Measurements from ENCODE around the gene MAS1. TPM values are rescaled to one million over a fixed set of nuclear protein-coding genes. Genes with fewer than 3 reads are reported as not detected.
"Not testable (repeated sequence)": the region's sequence is repeated elsewhere in the genome, so short reads cannot be mapped to it uniquely, and the experiment has no call there.

Gene MAS1
- total RNA-seq, 1 donor from 2014 or later, result 0.82 TPM

DNA sequence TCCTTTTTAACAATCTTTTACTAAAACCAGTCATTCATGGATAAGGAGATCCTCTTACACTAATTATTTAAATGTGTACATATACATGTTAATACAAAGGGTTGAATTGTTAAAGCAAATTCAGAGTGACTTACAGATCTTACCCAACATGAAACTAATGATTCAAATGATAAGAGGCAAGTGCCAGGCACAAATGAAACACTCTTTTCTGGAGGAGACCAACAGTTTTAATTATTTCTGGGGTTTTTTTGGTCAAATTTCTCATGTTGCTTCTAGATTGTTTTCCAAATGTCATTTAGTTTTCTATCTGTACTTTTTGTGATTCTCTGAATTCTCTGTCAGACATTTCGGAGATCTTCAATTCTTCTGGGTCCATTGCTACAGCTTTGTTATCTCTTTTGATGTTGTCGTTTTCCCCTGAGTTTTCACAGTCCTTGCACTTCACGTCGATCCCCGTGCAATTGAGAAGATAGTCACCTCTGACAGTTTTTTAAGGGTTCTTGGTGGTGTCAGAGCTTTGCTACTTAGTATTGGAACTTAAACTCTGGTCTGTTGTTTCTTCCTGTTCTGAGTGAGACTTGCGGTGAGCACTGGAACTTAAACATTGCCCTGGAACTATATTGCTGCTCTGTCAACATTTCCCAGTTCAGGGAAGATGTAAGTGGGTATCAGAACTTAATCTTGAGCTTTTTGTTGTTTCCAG lies 23.2 kb downstream of the MAS1 start:
- FAIRE-seq (no peak), DNase-seq (ENCODE audit: low spot score in 2 of 2) (no peak)

DNA sequence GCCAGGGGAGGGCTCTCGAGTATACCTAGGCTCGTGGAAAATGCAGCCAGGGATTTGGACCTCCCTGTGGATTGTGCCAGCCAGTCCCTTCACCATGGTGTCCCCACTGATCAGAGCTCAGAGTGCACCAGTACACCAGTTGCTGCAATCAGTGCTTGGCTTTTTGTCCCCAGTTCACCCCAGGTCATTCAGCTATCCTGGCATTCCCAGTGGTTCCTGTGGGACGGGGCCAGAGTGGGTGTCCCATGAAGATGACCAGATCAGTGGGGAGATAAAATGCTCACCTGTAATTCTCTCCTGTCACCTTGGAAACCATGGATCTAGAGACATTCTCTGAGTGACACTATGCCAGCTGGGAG lies 23.8 kb downstream of the MAS1 start:
- DNase-seq (ENCODE audit: low spot score in 2 of 2), result no peak
- FAIRE-seq, result no peak

DNA sequence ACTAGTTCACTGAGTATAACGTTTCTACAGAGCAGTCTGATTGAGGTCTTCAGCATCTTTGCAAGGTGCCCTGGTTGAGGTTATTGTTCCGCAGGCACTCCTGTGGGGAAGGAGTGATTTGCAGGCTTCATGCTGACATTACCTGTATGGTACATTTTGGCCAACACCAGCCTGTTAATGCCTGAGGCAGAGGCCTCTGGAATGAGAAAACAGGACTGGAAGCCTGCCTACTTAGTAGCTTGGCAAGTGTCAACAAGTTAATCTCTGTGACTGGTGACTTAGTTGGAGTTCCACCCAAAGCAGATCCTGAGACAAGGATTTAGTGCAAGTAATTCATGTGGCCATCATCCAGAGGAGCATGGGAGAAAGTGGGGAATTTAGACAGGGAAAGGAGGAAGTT lies 24.6 kb downstream of the MAS1 start:
- FAIRE-seq, result no peak
- no peak for DNase-seq (ENCODE audit: low spot score in 2 of 2)

DNA sequence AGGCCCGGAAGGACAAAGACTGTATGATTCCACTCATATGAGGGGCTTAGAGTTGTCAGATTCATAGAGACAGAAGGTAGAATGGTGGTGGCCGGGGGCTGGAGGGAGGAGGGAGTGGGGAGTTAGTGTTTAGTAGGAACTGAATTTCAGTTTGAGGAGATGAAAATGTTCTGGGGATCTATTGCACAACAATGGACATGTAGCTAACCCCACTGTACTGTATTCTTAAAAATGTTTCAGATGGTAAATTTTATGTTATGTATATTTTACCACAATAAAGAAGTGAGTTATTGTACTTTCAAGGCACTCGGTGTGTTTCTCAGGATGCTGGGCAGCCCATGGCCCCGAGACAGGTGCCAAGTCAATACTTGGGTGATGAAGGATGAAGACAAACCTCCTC lies 25.4 kb downstream of the MAS1 start:
- FAIRE-seq (no peak), DNase-seq (ENCODE audit: low spot score in 2 of 2) (no peak)

DNA sequence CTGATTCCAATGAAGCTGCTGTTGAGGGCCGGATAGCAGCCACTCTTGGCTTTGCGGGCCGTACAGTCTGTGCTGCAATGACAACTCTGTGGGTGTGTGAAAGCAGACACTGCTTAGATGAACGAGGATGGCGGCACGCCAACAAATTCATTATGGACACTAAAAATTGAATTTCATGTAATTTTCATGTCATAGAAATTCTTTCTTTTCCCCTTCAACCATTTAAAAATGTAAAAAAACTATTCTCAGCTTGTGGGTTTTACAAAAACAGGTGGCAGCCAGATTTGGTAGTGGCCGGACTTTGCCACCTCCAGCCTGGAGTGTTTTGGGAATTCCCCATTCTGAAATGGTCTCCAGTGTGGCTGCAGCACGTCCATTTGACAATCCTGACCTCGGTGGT lies 26.0 kb downstream of the MAS1 start:
- no peak for FAIRE-seq
- no peak for DNase-seq (ENCODE audit: low spot score in 2 of 2)

DNA sequence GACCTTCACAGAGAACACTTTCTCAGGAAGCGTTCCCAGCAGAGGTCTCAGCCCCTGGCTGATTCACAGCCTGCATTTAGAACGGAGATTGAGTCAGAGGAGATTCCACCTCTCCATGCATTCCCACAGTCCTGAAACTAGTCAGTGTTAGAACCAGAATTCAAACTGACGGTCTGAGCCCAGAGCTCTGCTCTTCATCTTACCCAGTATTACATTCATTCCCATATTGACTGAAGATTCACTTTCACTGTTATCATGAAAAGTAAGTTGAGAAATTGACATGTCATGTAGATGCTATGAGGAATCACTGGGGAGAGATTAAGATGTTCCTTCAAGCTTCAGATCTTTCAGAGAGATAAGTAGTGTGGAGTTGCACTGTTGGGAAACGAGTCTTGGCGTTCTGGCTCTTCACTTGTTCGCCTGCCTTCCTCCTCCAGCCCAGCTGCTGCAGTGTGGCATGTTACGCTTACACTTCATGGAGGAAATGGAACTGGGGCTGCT lies 28.3 kb downstream of the MAS1 start:
- DNase-seq (ENCODE audit: low spot score in 2 of 2) (no peak), FAIRE-seq (no peak)

DNA sequence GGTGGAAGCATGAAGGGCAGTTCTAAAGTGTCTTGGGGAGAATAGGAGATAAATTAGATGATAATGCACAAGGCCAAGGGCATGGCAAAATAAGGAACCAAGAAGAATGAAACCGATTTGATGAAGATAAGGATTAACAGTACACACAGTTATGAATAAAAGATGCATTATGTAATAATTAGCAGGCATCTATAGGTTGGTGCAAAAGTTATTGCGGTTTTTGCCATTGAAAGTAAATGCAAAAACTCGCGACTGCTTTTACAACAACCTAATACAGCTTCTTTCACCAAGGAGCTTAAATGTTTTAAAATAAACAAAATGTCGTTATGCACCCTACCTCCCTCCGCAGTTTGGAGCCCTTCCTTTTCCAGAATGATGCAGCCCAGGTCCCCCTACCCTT lies 29.0 kb downstream of the MAS1 start:
- FAIRE-seq, result no peak
- no peak for DNase-seq (ENCODE audit: low spot score in 2 of 2)

DNA sequence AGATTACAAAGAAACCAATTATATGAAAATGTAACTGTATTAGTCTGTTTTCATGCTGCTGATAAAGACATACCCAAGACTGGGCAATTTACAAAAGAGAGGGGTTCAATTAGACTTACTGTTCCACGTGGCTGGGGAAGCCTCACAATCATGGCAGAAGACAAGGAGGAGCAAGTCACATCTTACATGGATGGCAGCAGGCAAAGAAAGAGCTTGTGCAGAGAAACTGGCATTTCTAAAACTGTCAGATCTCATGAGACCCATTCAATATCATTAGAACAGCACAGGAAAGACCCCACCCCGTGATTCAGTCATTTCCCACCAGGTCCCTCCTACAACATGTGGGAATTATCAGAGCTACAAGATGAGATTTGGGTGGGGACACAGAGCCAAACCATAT lies 33.4 kb downstream of the MAS1 start:
- DNase-seq (ENCODE audit: low spot score in 2 of 2); FAIRE-seq: not testable (repeated sequence)

DNA sequence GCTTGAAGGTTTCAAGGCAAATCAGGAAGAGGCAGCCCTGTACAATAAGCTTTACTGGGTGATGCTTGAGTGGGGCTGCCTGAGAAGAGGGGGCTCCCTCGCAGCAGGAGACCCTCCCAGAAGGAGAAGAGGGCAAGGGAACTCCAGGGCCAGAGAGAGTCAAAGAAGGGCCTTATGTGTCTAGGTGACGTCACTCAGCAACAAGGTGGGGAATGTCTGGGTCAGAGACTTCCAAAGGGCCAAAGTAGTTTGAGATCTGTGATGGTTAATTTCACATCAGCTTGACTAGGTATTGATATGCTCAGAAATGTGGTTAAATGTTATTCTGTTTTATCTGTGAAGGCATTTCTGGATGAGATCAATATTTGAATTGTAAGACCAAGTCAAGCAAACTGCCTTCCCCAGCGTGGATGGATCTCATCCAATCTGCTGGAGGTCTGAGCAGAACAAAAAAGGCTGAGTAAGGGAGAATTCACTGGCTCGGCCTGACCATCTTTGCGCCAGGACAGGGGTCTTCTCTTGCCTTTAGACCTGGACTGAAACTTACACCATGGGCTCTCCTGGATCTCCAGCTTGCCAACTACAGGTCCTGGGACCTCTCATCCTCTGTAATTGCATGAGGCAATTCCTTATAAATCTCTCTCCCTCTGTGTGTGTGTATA lies 35.9 kb downstream of the MAS1 start:
- no peak for FAIRE-seq

DNA sequence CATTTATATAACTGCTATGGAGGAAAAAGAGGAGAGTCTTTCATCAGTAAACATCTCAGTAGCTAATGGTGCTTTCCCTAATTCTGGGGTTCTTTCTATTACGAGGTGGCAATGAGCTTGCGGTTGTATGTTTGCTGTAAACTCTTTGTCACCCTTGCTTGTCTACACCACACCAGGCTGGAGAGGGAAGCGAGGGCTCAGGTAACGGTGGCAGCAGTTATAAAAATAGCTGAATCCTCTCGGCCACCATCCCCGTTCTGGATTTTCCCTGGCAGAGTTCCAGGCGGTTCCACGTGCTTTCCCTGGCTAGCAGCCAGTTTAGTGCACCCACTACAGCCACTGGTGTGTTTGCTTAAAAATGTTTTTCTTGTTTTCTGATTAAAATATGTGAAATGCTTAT lies 39.0 kb downstream of the MAS1 start:
- no peak for DNase-seq (ENCODE audit: low spot score in 2 of 2)
- no peak for FAIRE-seq

More for the DNA sequence above, 35.9 kb downstream of the MAS1 start:
- DNase-seq (ENCODE audit: low spot score in 2 of 2), result no peak

DNA sequence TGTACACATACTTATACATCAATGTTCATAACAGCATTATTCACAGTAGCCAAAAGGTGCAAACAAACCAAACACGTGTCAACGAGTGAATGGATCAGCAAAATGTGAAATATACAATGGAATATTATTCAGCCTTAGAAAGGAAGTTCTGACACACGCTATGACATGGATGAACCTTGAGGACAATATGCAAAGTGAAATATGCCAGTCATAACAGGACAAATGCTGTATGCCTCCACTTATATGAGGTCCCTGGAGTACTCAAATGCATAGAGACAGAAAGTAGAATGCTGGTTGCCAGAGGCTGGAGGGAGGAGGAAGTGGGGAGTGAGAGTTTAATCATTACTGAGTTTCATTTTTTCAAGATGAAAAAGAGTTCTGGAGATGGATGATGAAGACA lies 40.3 kb downstream of the MAS1 start:
- FAIRE-seq, result no peak
- no peak for DNase-seq (ENCODE audit: low spot score in 2 of 2)

DNA sequence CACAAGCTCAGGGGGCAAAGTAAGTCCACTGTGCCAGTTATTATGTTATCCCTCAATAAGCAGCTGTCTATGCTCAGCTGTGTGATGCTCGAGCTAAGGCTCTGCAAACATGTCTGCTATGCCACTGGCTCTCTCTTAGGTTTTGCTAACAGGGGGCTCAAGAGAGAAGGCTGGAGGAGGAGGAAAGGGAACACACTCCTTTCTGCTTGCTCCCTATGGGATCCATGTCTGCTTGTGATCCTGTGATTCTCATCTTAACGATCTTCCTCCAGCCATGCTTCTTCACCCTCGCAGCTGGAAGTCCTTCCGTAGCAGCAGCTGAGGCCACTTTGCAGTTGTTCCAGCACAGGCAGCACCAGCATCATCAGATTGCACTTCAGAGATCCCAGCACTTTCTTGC lies 41.1 kb downstream of the MAS1 start:
- DNase-seq (ENCODE audit: low spot score in 2 of 2) (no peak), FAIRE-seq (no peak)

DNA sequence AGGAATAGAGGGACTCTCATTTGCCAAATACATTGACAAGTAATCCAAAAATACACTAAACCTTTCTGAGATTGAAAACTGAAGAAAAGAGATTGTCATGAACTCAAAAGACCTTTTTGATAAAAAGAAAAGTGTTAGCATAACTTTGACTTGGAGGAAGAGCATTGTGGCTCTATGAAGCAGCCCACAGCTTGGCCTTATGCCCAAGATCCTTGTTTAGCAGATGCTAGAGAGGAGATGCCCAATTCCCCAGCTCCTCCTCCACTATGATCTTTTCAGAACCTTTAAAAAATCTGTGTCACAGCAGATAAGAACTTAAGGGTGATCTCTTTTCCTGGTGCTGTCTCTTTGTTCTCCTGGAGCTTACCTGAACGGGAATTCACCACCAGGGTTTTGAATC lies 42.3 kb downstream of the MAS1 start:
- FAIRE-seq, result no peak
- DNase-seq (ENCODE audit: low spot score in 2 of 2), result no peak

DNA sequence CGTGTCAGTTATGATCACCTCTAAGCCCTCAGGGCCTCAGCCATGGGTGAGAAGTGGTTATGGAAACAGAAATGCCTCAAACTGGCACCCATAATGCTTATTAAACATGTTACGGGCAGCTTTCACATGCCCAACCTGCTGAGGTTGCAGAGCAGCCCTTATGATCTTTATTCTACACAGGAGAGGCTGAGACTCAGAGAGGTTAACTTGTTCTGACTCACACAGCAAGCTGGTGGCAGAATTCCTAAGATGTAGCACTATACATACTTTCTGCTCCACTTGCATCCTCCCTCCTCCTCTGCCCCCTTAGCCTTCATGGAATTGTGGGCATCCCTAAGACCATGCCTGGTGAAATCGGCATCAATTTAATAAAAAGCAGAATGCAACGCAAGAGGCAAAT lies 43.4 kb downstream of the MAS1 start:
- DNase-seq (ENCODE audit: low spot score in 2 of 2) (no peak), FAIRE-seq (no peak)

DNA sequence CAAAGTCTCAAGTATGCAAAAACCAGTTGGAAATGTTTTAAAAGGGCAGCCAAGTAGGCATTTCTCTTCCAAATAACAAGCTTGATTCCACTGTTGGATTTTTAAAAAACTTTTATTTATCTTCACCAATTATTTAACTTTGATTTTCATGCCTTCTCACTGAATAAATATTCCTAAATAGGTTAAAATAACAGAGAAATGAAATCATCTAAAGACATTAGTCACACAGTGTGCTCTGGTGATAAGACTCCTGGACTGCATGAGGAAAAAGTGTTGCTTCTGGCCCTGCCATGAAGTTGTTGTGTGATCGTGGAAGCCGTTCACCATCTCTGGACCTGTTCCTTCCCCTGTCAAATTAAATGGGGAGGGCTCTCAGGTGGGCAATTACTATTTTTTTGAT lies 44.3 kb downstream of the MAS1 start:
- DNase-seq (ENCODE audit: low spot score in 2 of 2), result no peak
- FAIRE-seq, result no peak

DNA sequence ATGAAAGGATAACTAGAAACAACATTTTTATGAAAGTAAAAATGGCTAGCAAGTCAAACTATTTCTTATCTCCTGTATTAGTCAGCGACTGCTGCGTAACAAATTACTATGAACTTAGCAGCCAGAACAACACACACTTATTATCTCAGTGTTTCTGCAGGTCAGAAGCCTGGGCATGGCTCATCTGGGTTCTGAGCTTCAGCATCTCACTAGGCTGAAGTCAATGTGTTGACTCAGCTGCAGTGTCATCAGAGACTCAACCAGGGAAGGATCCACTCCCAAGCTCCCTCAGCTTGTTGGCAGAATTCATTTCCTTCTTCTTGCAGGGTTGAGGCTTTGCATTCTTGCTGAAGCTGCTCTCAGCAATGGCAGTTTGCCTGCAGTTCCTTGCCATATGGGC lies 44.8 kb downstream of the MAS1 start:
- FAIRE-seq, result no peak
- DNase-seq (ENCODE audit: low spot score in 2 of 2), result no peak

DNA sequence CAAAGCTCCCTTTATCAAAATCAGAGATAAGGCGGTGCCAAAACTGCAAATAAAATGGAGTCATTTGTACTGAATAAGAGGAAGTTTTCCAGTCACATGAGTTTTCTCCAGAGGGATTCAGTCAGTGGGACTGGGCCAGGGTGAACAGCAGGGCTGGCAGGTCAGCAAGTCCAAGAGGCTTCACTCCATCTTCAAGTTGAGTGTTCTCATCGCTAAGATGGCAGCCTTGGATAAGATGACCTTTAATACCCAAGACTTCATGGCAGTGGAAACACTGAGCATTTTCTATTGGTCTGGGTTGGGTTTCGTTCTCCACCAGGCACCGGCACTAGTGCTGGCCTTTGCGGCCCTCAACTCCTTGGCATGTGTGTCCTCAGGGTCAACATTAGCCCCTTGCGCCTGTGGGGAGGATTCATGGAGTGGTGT lies 48.8 kb downstream of the MAS1 start:
- no peak for DNase-seq (ENCODE audit: low spot score in 2 of 2)
- FAIRE-seq, result no peak

Other genes with a start within 250 kb of the MAS1 start
- gene SOD2, start 197.7 kb upstream of the MAS1 start, total RNA-seq, result 44.8 TPM
- 131 TPM for gene WTAP, start 163.5 kb upstream of the MAS1 start, total RNA-seq
- gene ACAT2, start 128.9 kb upstream of the MAS1 start, total RNA-seq, result 100 TPM
- 378 TPM for gene TCP1, start 101.4 kb upstream of the MAS1 start, total RNA-seq
- 60.7 TPM for gene MRPL18, start 100.5 kb upstream of the MAS1 start, total RNA-seq
- not detected for gene PNLDC1, start 90.7 kb upstream of the MAS1 start, total RNA-seq
- 20.8 TPM for gene IGF2R, start 78.1 kb downstream of the MAS1 start, total RNA-seq
- gene SLC22A1, start 230.8 kb downstream of the MAS1 start, total RNA-seq, result not detected

Measured in frontal cortex (tissue), 4 donors.